HG02884 (cell line): ENCODE measurements around the gene ARHGAP1.

Source experiments
- ATAC-seq: cut with Tn5 transposase; IDR thresholded peaks from one replicate; pipeline ENCODE4 v1.9.1; 2021; ENCODE audit warnings: mild to moderate bottlenecking, moderate library complexity; ENCODE audit not compliant: unreplicated experiment

The ARHGAP1 gene

DNA sequence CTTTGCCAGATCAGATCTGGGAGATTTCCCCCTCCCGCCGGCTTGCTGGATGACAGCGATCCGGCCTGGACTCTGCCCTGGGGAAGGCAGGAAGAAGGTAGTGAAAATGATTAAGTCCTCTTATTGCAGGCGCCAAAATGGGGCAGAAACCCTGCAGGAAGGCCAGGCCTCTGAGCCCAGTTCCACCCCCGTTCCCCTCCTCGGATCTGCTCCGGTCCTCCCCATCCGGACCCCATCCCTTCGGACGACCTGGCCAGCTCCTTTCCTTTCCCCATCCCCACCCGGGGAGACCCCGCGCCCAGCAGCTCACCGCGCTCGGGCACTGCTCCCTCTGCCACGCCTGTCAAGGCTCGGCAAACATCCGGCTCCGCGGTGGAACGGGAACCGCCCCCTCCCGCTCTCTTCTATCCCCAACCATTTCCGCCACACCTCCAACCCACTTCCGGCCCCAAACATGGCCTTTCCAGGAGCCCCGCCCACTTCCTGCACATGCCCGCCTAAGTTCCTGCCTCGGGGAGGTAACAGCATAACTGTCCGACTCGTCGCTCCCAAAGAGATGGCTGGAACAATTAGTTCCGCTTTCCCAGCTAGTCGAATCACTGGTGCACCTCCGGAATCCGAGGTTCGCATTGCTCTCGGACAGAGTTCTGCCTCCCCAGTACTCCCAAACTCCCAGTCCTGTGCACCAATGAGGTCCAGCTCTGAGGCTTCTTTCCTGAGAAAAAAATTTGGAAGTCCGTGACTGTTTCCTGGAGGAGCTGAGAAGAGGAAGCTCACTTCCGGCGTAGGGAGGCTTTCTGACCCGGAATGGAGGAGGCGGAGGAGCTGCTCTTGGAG, at the start of gene ARHGAP1, which contains the start of gene ZNF408:
Gene ARHGAP1 (minus strand): TSS at position 379 of the 837 bp plus-strand sequence. CDS start 4,512 bp downstream, outside the sequence.
Gene ZNF408 (plus strand): TSS at position 791 of the 837 bp plus-strand sequence. CDS start 17 bp downstream, at position 808.
- ATAC-seq: peak; percentile 92

DNA sequence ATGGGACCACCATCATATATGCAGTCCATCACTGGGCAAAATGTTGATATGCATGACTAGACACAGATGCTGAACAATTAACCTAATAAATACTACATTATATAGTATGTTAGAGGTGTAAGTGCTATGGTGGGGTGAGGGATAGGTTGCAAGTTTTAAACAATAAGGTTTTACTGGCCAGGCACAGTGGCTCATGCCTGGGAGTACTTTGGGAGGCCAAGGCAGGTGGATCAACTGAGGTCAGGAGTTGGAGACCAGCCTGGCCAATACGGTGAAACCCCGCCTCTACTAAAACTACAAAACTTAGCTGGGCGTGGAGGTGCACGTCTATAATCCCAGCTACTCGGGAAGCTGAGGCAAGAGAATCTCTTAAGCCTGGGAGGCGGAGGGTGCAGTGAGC, 46.7 kb upstream of the ARHGAP1 start:
- no peak for ATAC-seq

DNA sequence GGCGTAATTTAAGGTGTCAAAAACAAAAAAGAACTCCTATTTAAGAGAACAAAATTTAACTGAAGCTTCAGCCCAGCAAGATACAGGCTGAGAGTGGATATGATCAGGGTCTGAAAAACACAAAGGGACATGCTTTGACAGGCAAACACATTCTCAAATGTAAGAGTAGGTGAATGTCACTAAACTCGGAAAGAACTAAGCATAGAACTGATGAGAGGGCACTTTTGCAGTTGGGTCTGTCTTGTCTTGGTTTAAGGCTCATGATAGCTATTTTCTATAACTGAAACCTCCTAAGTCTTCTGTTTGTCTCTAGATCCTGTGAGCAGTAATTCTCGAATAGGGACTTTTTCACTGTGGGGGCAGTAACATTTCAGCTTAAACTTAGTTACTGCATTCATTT, 45.6 kb upstream of the ARHGAP1 start:
- ATAC-seq: no peak

DNA sequence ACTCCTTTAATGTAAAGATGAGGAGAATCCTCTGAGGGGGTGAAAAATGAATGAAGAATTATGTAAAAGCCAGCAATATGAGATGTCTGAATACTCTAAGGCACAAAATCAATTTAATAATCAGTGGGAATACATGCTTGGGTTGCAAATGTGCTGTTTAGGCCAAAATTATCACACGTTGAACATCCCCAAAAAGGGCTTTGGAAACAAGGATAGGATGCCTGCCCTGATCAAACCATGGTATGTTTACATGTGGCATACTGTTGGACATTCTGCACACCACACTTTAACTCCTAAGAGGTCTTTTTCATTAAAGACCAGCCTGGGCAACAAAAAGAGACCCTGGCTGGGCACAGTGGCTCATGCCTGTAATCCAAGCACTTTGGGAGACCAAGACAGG, 44.9 kb upstream of the ARHGAP1 start:
- no peak for ATAC-seq

DNA sequence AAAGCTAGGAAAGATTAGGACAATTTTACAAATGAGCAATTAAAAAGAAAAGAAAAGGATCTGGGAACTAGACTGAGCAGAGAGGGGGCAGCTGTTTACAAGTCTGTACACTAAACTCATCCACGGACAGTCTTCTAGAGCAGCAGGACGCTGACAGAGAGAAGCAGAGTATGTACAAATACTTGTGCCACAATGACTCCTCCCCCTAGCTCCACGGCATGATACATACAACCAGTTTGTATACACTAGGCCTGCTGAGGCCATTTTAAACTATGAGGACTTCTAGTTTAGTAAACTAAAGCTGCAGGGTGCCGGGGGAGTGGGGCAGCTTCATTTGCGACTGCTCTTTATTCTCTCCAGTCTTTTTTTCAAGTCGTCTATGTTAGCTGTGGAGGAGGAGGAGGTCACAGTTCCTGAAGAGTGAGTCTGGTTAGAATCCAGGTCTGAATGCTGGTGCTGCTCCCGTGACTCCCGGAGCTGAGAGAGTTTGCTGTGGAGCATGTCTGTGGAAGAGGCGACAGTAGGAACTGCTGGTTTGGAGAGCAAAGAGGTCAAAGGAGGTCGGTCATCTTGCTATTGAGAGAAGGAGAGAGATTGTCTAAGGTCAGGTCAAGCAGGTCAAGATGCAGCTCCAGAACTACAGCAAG, 43.4 kb upstream of the ARHGAP1 start:
- ATAC-seq: no peak

DNA sequence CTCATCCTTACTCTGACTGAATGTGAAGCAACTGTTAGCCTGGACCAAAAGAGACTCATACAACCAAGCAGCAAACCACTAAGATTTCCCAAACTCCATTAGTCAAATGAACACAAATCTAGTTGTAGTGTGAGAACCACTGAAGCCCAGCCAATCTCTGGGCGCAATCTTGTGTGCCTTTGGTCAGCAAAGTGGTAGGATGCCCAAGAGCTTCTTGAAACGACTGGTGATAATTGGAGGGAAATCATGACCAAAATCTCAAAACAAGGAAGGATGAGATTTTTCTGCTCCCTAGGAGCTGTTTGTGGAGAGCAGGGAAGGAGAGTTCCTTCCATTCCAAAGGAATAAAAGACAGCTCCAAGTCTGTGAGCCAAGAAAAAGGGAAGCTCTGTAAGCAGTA, 42.6 kb upstream of the ARHGAP1 start:
- no peak for ATAC-seq

DNA sequence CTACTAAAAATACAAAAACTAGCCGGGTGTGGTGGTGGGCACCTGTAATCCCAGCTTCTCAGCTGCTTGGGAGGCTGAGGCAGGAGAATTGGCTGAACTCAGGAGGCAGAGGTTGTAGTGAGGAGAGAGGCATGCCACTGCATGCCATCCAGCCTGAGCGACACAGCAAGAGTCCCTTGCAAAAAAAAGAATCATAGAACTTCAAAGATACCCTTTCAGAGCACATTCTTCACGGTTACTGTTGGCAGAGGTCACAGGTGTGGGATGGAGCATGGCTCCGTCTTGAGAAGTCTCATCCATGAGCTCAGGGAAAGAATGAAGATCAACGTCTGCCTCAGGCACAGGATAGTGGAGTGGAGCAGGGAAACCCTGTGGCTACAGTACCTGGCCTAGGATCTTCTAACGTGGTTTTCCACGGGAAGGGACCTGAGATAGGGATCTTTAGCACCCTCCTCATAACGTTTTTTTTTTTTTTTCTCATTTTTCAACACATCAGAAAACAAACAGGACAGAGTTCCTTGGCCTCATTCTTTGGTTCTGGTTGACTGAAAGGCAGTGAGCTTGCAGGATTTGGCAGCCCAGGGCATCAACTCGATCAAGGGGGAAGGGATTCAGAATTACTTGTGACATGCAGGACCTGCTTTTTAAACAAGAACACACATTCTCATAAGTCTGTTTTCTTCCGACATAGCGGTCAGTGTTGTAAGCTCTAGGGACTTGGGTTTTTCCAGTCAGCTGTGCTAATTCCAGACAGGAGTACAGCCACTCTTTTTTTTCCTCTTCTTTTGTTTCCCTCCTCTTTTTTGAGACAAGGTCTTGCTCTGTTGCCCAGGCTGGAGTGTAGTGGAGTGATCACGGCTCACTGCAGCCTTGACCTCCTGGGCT, 41.4 kb upstream of the ARHGAP1 start:
- ATAC-seq: no peak

DNA sequence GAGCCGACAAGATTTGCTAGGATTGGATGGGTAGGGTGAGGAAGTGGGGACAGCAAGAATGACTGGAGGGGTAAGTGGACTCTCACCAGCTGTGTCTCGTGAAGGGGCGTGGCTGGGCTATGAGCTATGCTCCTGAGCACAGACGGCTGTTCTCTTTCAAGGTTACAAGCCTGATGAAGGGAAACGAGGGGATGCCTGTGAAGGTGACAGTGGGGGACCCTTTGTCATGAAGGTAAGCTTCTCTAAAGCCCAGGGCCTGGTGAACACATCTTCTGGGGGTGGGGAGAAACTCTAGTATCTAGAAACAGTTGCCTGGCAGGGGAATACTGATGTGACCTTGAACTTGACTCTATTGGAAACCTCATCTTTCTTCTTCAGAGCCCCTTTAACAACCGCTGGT, 38.5 kb upstream of the ARHGAP1 start:
- ATAC-seq: no peak

DNA sequence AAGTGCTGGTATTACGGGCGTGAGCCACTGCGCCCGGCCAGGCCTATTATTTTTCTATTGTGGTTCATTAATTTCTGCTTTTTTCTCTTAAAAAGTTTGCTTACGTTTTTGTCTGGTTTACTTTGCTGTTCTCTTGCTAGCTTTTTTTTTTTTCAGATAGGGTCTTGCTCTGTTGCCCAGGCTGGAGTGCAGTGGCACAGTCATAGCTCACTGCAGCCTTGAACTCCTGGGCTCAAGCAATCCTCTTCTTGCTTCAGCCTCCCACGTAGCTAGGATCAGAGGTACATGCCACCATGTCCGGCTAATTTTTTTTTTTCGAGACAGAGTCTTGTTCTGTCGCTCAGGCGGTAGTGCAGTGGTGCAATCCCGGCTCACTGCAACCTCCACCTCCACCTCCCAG, 37.3 kb upstream of the ARHGAP1 start:
- ATAC-seq: no peak

DNA sequence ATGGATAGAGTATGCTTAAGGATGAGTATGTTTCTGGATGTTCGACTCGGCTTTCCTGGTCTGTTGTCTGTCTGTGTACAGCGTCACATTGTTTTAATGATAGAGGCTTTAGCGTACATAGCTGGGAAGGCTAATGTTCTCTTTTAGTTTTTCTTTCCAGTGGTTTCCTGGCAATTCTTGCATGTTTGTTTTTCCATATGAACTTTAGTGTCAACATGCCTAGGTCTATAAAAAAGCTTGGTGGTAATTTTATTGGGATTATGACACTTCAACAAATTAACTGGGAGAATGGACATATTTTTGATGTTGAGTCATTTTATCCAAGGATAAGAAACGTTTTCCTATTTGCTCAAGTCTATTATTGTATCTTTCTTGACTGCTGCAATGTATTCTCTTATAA, 36.2 kb upstream of the ARHGAP1 start:
- no peak for ATAC-seq

DNA sequence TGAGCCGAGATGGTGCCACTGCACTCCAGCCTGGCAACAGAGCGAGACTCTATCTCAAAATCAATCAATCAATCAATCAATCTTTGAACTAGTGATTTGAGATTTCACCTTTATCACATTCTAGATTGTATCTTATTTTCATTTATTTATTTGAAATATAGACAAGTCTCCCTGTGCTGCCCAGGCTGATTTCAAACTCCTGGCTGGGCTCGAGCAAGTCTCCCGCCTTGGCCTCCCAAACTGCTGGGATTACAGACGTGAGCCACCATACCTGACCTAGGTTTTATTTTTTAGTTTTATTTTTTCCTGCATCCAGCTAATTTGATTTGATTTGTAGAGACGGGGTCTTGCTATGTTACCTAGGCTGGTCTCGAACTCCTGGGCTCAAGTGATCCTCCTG, 35.7 kb upstream of the ARHGAP1 start:
- no peak for ATAC-seq

DNA sequence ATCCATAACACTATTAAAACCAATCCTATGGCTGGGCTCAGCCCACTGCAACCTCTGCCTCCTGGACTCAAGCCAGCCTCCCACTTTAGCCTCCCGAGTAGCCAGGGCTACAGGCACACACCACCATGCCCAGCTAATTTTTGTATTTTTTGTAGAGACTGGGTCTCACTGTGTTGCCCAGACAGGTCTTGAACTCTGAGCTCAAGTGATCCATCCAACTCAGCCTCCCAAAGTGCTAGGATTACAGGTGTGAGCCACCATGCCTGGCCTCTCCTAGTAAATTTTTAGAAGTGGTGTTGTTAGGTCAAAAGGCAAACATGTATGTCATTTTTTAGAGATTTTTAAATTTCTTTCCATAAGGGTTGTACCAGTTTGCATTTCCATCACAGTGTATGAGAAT, 32.8 kb upstream of the ARHGAP1 start:
- ATAC-seq: no peak

DNA sequence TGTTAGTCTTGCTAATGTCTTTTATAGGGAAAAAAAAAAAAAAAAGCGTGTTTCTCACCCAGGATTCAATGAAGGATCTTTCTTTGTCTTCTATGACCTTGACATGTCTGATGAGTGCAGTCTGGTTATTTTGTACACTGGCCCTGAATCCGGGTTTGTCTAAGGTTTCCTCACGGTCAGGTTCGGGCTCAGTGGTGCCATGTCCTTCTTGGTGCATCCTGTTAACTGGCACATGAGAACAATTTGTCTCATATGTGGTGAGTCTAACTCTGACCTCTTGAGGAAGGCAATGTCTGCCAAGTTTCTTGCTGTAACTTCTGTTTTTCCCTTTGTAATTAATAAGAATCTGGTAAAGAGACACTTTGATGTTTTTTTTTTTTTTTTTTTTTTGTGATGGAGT, 31.1 kb upstream of the ARHGAP1 start:
- ATAC-seq: no peak

DNA sequence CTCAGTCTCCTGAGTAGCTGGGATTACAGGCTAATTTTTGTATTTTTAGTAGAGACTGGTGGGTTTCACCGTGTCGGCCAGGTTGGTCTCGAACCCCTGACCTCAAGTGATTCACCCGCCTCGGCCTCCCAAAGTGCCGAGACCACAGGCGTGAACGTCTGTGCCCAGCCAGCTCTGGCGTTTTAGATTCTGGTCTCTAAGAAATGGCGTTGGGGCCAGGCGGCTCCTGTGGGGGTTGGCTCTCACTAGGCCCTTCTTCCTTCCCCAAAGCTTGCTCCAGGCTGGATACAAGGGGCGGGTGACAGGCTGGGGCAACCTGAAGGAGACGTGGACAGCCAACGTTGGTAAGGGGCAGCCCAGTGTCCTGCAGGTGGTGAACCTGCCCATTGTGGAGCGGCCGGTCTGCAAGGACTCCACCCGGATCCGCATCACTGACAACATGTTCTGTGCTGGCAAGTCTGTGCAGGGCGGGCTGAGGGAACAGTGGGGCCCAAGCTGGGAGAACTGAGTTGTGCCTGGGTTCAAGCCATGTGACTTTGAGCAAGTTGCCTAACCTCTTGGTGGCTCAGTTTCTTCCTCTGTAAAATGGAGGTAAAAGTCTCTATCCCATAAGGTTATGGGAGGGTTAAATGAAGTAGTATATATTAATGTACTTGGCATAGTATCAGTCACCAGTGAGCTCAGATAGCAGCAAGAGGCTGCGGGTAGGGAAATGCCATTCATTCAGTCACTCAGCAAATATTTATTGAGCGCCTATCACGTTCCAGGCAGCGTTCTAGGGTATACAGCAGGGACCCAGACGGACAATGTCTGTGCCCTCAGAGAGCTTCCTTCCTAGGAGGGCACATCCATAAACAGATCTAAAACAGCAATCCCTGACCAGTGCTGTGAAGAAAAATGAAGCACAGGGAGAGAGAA, 28.9 kb upstream of the ARHGAP1 start:
- ATAC-seq: no peak

DNA sequence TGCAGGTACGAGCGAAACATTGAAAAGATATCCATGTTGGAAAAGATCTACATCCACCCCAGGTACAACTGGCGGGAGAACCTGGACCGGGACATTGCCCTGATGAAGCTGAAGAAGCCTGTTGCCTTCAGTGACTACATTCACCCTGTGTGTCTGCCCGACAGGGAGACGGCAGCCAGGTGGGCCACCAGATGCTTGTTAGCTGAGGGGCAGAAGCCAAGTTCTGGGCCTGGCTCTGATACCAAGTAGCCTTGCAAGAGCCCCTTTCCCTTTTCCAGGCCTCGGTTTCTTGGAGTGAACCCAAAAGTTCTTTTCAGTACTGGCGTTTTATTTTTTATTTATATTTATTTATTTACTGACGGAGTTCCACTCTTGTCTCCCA, 28.2 kb upstream of the ARHGAP1 start:
- no peak for ATAC-seq

DNA sequence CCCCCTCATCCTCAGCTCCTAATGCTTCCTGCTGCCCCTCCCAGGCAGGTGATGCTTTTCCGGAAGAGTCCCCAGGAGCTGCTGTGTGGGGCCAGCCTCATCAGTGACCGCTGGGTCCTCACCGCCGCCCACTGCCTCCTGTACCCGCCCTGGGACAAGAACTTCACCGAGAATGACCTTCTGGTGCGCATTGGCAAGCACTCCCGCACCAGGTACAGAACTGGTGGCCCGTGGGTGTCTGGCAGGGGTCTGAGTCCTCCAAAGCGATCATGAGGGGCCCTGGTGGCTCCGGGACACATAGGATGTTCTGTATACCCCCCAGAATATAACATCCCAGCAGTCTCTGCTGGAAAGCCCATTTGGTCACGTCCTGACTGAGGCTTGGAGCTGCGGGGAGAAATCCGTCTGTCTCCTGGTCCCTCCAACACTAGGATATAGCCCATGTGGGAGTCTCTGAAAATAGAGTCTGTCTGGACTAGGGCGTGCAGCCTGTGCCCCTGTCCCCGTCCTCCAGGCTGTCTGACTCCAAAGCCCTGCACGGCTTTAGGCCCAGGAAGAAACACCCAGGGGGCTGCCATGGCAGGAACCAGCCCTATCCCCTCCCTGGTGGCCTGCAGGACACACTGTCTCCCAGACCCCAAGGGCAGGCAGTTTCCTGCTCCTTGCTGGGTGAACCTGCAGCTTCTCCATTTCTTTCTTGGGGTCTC, 27.7 kb upstream of the ARHGAP1 start:
- no peak for ATAC-seq

DNA sequence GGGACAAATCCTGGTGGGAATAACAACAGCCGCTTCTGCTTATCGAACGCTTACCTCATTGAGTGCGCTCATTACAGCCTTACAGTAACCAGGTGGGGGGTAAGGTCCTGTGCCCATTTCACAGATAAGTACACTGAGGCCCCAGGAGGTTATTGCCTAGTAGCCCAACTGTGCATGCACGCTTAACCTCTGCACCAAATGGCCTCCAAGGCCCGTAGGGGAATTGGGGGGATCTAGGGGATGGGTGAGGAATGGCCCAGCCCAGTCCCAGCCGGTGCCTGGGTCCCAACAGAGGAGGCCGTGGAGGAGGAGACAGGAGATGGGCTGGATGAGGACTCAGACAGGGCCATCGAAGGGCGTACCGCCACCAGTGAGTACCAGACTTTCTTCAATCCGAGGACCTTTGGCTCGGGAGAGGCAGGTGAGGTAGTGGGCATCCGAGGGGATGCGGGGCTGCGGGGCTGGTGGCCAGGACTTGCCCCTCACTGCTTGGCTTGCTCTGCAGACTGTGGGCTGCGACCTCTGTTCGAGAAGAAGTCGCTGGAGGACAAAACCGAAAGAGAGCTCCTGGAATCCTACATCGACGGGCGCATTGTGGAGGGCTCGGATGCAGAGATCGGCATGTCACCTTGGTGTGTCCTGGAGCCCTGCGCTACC, 25.9 kb upstream of the ARHGAP1 start:
- ATAC-seq: no peak

DNA sequence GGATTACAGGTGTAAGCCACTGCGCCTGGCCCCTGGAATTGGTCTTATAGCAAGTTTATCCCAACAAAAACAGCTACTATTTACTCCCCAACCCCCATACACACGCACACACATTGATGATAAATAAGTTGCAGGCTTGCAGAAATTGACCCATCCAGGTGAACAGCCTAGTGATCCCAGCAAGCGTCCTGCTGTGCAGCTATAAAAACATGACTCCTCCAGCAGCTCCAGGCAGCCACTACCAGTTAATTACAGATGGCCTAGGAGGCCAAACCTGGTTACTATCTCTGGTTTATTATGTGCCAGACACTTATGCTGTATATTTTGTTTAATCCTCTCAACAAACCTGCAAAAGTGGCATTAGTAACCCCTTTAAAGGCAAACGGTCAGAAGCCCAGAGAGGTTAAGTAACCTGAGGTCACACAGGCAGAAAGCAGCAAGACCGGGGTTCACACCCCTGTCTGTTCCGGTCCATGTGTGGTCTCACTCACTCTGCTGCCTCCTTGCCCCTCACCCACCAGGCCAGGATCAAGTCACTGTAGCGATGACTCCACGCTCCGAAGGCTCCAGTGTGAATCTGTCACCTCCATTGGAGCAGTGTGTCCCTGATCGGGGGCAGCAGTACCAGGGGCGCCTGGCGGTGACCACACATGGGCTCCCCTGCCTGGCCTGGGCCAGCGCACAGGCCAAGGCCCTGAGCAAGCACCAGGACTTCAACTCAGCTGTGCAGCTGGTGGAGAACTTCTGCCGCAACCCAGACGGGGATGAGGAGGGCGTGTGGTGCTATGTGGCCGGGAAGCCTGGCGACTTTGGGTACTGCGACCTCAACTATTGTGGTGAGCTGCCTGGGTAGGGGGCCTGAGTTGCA, 25.2 kb upstream of the ARHGAP1 start:
- no peak for ATAC-seq
